KOPT-K1 (cell line): ENCODE results near the gene XDH.

Experiments
- H3K27ac ChIP-seq: fragments of 200-600 bp; sonication (generic); 2 replicates; pipeline ENCODE4 v1.5.1; 2016; ENCODE audit warnings: antibody characterized with exemption, mild to moderate bottlenecking, low read depth, low read length; ENCODE audit not compliant: poor library complexity, severe bottlenecking
- H3K36me3 ChIP-seq: fragments of 200-600 bp; sonication (generic); 2 replicates; pipeline ENCODE4 v1.5.1; 2017; ENCODE audit warnings: antibody characterized with exemption, mild to moderate bottlenecking, low read length, moderate library complexity; ENCODE audit not compliant: insufficient read depth
- H3K9me3 ChIP-seq: fragments of 200-600 bp; sonication (generic); 2 replicates; pipeline ENCODE4 v1.5.1; 2017; ENCODE audit warnings: antibody characterized with exemption, low read length, mild to moderate bottlenecking; ENCODE audit not compliant: insufficient read depth, poor library complexity, severe bottlenecking

Gene XDH

DNA sequence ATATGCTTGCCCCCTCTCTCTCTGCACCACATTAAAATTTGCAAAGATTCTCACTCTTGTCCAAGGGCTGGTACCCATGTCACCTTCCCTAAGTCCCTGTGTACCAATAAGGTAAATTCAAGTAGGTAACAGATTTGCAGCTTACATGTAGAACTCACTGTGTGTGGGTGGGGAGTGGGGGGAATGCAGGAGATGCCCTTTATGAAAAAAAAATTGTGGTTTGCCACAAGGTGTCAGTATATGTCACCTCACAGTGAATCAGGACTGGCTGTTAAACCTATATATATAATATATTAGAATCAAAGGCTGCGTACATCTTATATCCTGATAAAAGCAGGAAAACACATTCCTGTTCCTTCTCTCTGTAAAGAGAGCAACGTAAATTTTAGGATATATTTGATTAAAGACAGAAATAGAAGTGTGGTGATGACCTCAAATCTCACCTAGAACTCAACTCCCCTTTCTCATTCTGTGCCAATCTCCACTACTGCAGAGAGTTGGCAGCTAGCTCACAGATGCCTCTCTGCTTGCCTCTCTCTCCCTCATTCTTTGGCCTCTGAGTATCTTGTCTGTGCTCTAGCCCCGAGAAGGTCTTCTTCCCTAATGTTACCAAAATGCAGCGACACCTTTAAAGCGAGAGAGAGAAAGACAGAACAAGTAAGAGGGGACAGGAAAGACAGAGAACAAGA is 536 bp downstream of the XDH start:
- Histone ChIP-seq H3K36me3 (no peaks in the 10 kb centered on the region), H3K9me3 (peaks cover 7% of the 10 kb centered on the region), H3K27ac (no peak overlapping the region)

GRCh38 chr2:31413025-31413424 is 1.5 kb downstream of the XDH start:
- H3K36me3 ChIP-seq, result no peaks in the 10 kb centered on the region
- H3K27ac ChIP-seq, result no peak overlapping the region
- H3K9me3 ChIP-seq, result no peaks in the 10 kb centered on the region

GRCh38 chr2:31411771-31412170 is 2.8 kb downstream of the XDH start:
- no peaks in the 10 kb centered on the region for H3K36me3 ChIP-seq
- H3K27ac ChIP-seq, result no peak overlapping the region
- H3K9me3 ChIP-seq, result no peaks in the 10 kb centered on the region

DNA sequence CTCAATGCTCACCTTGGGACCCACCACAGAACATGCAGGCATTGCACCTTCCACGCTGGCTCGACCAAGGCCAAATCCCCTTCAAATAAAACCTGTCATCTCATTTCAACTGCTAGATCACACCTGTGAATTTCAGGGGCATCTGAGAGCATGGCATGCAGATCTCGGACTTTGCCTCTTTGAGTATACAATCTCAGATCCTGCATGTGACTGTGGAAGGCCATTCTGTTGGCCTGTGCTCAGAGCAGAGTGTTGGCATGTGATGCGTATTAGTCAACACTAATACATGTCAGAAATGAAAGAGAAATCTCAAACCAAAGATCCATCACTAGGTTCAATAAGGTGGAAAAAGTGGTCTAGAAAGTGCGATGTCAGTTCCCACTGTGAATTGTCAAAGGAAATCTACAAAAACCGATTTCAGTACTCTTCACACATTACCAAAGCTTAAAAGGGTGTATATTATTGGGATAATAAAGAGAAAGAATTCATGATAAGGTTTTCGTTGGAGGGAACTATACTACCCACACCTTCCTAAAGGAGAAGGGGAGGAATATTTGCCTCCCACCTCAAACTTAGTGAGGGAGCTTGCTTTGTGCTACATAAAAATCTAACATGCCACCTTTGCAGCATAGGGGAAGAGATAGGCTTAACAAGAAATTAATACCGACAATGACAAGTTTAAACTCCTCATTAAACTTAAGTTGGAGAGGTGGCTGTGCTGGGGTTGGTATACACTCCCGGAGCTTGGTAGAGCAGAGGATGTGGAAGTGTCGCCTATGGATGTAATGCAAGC is 7.8 kb downstream of the XDH start:
- H3K27ac ChIP-seq, result no peak overlapping the region
- no peaks in the 10 kb centered on the region for H3K36me3 ChIP-seq
- H3K9me3 ChIP-seq, result no peaks in the 10 kb centered on the region

GRCh38 chr2:31404827-31405226 is 9.7 kb downstream of the XDH start:
- H3K27ac ChIP-seq, result no peak overlapping the region
- H3K36me3 ChIP-seq, result no peaks in the 10 kb centered on the region
- H3K9me3 ChIP-seq, result no peaks in the 10 kb centered on the region

GRCh38 chr2:31404302-31404701 is 10.2 kb downstream of the XDH start:
- H3K36me3 ChIP-seq, result no peaks in the 10 kb centered on the region
- H3K27ac ChIP-seq, result no peak overlapping the region

GRCh38 chr2:31402388-31402787 is 12.2 kb downstream of the XDH start:
- Histone ChIP-seq H3K36me3 (no peaks in the 10 kb centered on the region), H3K9me3 (no peaks in the 10 kb centered on the region), H3K27ac (no peak overlapping the region)

More at GRCh38 chr2:31404302-31404701, 10.2 kb downstream of the XDH start:
- no peaks in the 10 kb centered on the region for H3K9me3 ChIP-seq

GRCh38 chr2:31401580-31401979 is 13.0 kb downstream of the XDH start:
- Histone ChIP-seq H3K36me3 (no peaks in the 10 kb centered on the region), H3K27ac (no peak overlapping the region), H3K9me3 (no peaks in the 10 kb centered on the region)

- H3K27ac ChIP-seq, result no peak overlapping the region
- no peaks in the 10 kb centered on the region for H3K36me3 ChIP-seq
- no peaks in the 10 kb centered on the region for H3K9me3 ChIP-seq
Measured at GRCh38 chr2:31398881-31399280, 15.7 kb downstream of the XDH start.

DNA sequence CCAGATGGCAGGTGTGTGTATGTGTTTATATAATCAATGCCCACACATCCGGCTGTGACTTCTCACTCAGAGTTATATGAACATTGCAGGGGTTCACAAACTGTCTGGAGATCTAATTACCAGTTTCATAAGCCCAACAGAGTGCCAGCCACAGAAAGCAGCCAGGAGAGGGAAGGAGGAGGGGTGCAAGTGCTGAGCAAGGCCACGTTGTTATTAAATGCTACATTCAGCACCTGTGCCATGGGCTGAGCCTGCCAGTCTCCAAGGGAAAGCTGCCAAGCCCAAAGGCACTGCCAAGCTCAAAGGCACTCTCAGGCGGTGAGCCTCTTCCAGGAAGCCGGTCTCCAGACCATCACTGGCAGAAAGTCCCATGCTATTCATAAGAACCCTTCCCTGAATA is 17.4 kb downstream of the XDH start:
- Histone ChIP-seq H3K36me3 (no peaks in the 10 kb centered on the region), H3K9me3 (no peaks in the 10 kb centered on the region), H3K27ac (no peak overlapping the region)

DNA sequence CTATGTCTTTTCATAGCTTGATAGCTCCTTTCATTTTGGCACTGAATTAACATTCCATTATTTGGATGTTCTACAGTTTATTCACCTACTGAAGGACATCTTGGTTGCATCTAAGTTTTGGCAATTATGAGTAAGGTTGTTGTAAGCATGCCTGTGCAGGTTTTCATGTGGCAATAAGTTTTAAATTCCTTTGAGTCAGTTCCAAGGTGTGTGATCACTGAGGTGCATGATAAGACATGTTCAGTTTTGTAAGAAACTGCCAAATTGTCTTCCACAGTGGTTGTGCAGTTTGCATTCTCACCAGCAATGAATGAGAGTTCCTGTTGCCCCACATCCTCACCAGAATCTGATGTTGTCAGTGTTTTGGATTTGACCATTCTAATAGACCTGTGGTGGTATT is 24.2 kb downstream of the XDH start:
- H3K27ac ChIP-seq, result no peak overlapping the region
- no peaks in the 10 kb centered on the region for H3K9me3 ChIP-seq
- H3K36me3 ChIP-seq, result no peaks in the 10 kb centered on the region

- Histone ChIP-seq H3K9me3 (no peaks in the 10 kb centered on the region), H3K27ac (no peak overlapping the region), H3K36me3 (no peaks in the 10 kb centered on the region)
Measured at GRCh38 chr2:31388736-31389135, 25.8 kb downstream of the XDH start.

- H3K27ac ChIP-seq, result no peak overlapping the region
- no peaks in the 10 kb centered on the region for H3K36me3 ChIP-seq
- no peaks in the 10 kb centered on the region for H3K9me3 ChIP-seq
Measured at GRCh38 chr2:31387850-31388249, 26.7 kb downstream of the XDH start.

GRCh38 chr2:31386648-31387047 is 27.9 kb downstream of the XDH start:
- Histone ChIP-seq H3K27ac (no peak overlapping the region), H3K36me3 (no peaks in the 10 kb centered on the region)

GRCh38 chr2:31386172-31386571 is 28.4 kb downstream of the XDH start:
- no peaks in the 10 kb centered on the region for H3K36me3 ChIP-seq
- H3K9me3 ChIP-seq, result no peaks in the 10 kb centered on the region
- no peak overlapping the region for H3K27ac ChIP-seq

More at GRCh38 chr2:31386648-31387047, 27.9 kb downstream of the XDH start:
- H3K9me3 ChIP-seq, result no peaks in the 10 kb centered on the region
